NCI-H146 treated with DMSO at 0.1 percent for 48 hours (cell line): ENCODE data around the gene TMEM182.

Source experiments
- DNase-seq: peaks from one replicate; lab custom pipeline; 2025; ENCODE audit not compliant: unreplicated experiment; lab: John Stamatoyannopoulos, UW

Gene TMEM182

GRCh38 chr2:102761763-102762162 is at the start of gene TMEM182:
TMEM182 (plus strand) TSS chr2:102762031; CDS start chr2:102762218, 187 bp downstream.
- DNase-seq: no peak

GRCh38 chr2:102717308-102718018 is 44.4 kb upstream of the TMEM182 start:
- DNase-seq: no peak

GRCh38 chr2:102718387-102719316 is 43.2 kb upstream of the TMEM182 start:
- no peak for DNase-seq

- DNase-seq: no peak
Measured at GRCh38 chr2:102724016-102724490, 37.8 kb upstream of the TMEM182 start.

GRCh38 chr2:102724553-102724952 is 37.3 kb upstream of the TMEM182 start:
- DNase-seq: no peak

- DNase-seq: no peak
Measured at GRCh38 chr2:102726128-102727087, 35.4 kb upstream of the TMEM182 start.

- peak; percentile 63 for DNase-seq
Measured at GRCh38 chr2:102735416-102736109, 26.3 kb upstream of the TMEM182 start.

GRCh38 chr2:102736110-102736409 is 25.8 kb upstream of the TMEM182 start:
- DNase-seq: peak; percentile 90

GRCh38 chr2:102736410-102737409 is 25.1 kb upstream of the TMEM182 start:
- DNase-seq: peak; percentile 90

- DNase-seq: peak; percentile 27
Measured at GRCh38 chr2:102737431-102737830, 24.4 kb upstream of the TMEM182 start.

GRCh38 chr2:102743259-102743658 is 18.6 kb upstream of the TMEM182 start:
- DNase-seq: no peak

GRCh38 chr2:102748107-102748506 is 13.7 kb upstream of the TMEM182 start:
- DNase-seq: no peak

- no peak for DNase-seq
Measured at GRCh38 chr2:102749938-102750337, 11.9 kb upstream of the TMEM182 start.

GRCh38 chr2:102753563-102754159 is 8.2 kb upstream of the TMEM182 start:
- peak; percentile 64 for DNase-seq

- no peak for DNase-seq
Measured at GRCh38 chr2:102754456-102755145, 7.2 kb upstream of the TMEM182 start.

- DNase-seq: no peak
Measured at GRCh38 chr2:102755284-102755683, 6.5 kb upstream of the TMEM182 start.

GRCh38 chr2:102758439-102758838 is 3.4 kb upstream of the TMEM182 start:
- DNase-seq: no peak

- no peak for DNase-seq
Measured at GRCh38 chr2:102764083-102764482, 2.3 kb downstream of the TMEM182 start.
